Uterus (tissue), 2 donors: Measurements from ENCODE around the gene CCM2.

Source experiments
- CTCF ChIP-seq, 4 experiments: fragments of 200-600 bp in 2 of 4; fragments of 450-650 bp in 2 of 4; sonication (generic) in 2 of 4; IDR thresholded peaks; one replicate each; pipeline ENCODE4 v1.5.1; 2016 to 2019; ENCODE audit warnings: antibody characterized with exemption in 4 of 4, mild to moderate bottlenecking in 2 of 4, moderate library complexity in 1 of 4
- POLR2A ChIP-seq, 2 donors: fragments of 450-650 bp; IDR thresholded peaks; one replicate each; pipeline ENCODE4 v1.6.1; 2016; ENCODE audit warnings: antibody characterized with exemption in 2 of 2, mild to moderate bottlenecking in 1 of 2, moderate library complexity in 1 of 2

GRCh38 chr7:45119550-45119949 is 119.5 kb downstream of the CCM2 start:
- TF ChIP-seq CTCF (IDR thresholded peaks at IDR 0.05) (no peak), POLR2A (IDR thresholded peaks at IDR 0.05) (no peak)
